ENCODE results near the gene PRM2.

- TF ChIP-seq CTCF (conservative IDR thresholded peaks at IDR 0.05) = no peak
- no peak for TF ChIP-seq ZFX (IDR thresholded peaks at IDR 0.05)
Observed at GRCh38 chr16:11323551-11324336, 47.5 kb upstream of the PRM2 start.
